ENCODE data around the gene CIB1.
A peak's percentile ranks its signal among the peaks of the same experiment; 100 is the strongest.
"Not testable (repeated sequence)": the region's sequence is repeated elsewhere in the genome, so short reads cannot be mapped to it uniquely, and the experiment has no call there.

CIB1 gene

GRCh38 chr15:90233387-90234095, at the start of gene CIB1:
TSS of gene CIB1 (minus strand) at chr15:90233941. CDS start at chr15:90233885, 56 bp downstream.
- DNase-seq (ENCODE audit: low spot score), result peak; percentile 97

- not testable (repeated sequence) for DNase-seq (ENCODE audit: low spot score)
These were observed 47.9 kb upstream of the CIB1 start for GRCh38 chr15:90281637-90282036.

GRCh38 chr15:90280743-90281142, 47.0 kb upstream of the CIB1 start:
- DNase-seq (ENCODE audit: low spot score), result not testable (repeated sequence)

DNA sequence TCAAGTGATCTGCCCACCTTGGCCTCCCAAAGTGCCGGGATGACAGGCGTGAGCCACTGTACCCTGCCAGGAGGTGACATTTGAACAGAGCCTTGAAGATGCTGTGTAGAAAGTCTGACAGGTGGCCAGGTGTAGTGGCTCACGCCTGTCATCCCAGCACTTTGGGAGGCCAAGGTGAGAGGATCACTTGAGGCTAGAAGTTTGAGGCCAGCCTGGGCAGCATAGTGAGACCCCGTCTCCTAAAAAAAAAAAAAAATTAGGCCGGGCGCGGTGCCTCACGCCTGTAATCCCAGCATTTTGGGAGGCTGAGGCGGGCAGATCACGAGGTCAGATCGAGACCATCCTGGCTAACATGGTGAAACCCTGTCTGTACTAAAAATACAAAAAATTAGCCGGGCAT, 44.7 kb upstream of the CIB1 start:
- not testable (repeated sequence) for DNase-seq (ENCODE audit: low spot score)

GRCh38 chr15:90271459-90272166, 37.9 kb upstream of the CIB1 start:
- no peak for DNase-seq (ENCODE audit: low spot score)

- DNase-seq (ENCODE audit: low spot score), result no peak
These were observed 36.9 kb upstream of the CIB1 start for GRCh38 chr15:90270502-90271150.

- DNase-seq (ENCODE audit: low spot score), result no peak
These were observed 34.7 kb upstream of the CIB1 start for GRCh38 chr15:90268415-90268814.

- DNase-seq (ENCODE audit: low spot score), result no peak
These were observed 32.7 kb upstream of the CIB1 start for GRCh38 chr15:90266485-90266884.

DNA sequence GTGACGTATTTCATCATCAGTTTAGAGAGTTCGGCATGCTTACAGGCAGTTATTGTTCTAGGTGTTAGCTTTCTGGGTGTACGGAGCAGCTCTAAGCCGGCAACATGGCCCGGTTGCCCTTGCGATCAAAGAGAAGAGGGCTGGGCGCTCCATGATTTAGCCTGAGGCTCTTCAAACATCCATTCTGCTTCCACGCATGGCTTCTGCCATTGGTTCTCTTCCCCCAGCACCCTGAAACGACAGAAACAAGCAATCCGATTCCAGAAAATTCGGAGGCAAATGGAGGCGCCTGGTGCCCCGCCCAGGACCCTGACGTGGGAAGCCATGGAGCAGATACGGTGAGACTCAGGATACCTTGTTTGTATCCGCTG, 32.3 kb upstream of the CIB1 start:
- peak; percentile 70 for DNase-seq (ENCODE audit: low spot score)

DNA sequence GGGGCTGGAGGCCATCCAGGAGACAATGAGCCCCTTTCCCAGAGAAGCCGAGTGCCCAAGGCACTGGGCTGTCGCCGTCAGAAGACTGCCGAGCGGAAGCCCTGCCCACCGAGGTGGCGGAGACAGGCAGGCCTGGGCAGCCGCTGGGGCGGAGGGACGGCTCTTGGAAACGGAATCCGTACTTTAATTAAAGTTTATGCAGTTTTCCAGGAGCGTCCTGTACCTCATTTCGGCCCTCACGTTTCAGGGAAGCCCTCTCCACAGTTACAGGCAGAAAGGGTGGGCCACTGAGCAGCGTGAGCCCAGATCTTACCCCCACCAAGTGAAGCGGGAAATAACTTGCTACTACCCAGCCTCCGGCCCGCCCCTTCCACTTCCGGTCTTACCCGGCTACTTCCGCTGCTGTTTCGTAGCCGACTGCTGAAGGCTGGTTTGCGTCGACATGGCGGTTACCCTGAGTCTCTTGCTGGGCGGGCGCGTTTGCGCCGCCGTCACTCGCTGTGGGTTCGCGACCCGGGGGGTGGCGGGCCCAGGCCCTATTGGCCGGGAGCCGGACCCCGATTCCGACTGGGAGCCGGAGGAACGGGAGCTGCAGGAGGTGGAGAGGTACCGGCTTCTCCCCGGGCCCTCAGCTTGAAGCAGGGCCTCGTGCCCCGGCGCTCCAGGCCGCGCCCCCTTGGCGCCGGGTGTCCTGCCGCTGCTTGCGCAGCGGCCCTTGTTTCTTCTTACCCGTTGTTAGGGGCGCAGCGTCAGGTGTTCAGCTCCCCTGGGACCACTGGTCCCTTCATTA, 31.7 kb upstream of the CIB1 start, which contains the start of gene NGRN:
Gene NGRN, plus strand, starts transcription at position 402 of the 790 bp plus-strand sequence. Its CDS starts 41 bp downstream, at position 443.
- DNase-seq (ENCODE audit: low spot score), result peak; percentile 87

- DNase-seq (ENCODE audit: low spot score), result no peak
These were observed 30.9 kb upstream of the CIB1 start for GRCh38 chr15:90264671-90265070.

DNA sequence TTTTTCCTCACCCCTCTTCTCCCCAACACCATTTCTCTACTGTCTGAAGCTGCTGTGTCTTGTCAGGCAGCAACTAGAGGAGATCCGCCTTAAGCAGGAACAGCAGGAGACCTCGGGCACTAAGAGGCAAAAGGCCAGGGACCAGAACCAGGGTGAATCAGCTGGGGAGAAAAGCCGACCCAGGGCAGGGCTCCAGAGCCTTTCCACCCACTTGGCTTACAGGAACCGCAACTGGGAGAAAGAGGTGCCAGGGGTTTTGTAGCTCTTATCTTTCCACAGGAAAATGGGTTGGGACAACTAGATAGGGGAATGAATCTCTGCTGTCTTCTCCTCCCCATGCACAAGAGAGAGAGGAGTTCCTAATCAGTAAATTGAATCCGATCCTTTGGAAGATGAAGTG, 28.7 kb upstream of the CIB1 start:
- no peak for DNase-seq (ENCODE audit: low spot score)

DNA sequence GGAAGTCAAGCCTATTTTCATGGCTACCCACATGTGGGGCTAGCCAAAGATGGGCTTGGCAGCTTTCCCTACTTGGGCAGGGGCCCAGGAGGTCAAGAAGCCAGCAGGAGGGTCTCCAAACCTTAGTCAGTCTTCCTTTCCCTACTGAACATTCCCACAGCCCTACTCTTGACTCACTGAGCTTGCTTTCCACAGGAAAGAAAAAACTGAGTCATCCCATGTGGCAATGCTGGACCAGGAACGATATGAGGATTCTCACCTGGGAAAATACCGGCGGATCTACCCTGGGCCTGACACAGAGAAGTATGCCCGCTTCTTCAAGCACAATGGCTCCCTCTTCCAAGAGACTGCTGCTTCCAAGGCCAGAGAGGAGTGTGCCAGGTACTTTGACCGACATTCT, 28.1 kb upstream of the CIB1 start:
- DNase-seq (ENCODE audit: low spot score), result no peak

DNA sequence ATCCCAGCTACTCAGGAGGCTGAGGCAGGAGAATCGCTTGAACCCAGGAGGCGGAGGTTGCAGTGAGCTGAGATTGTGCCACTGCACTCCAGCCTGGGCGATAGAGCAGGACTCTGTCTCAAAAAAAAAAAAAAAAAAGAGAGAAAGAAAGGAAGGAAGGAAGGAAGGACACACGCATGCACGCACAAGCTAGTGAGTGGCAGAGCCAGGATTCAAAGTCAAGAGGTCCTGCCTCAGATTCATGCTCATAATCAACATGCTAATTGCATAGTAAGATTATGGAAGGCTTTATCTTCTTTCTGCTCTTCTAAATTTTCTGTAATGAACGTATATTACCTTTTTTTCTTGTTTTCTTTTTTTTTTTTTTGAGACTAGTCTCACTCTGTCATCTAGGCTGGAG, 27.0 kb upstream of the CIB1 start:
- DNase-seq (ENCODE audit: low spot score), result not testable (repeated sequence)

GRCh38 chr15:90259524-90259923, 25.8 kb upstream of the CIB1 start:
- DNase-seq (ENCODE audit: low spot score), result no peak

GRCh38 chr15:90257776-90258175, 24.0 kb upstream of the CIB1 start:
- no peak for DNase-seq (ENCODE audit: low spot score)

DNA sequence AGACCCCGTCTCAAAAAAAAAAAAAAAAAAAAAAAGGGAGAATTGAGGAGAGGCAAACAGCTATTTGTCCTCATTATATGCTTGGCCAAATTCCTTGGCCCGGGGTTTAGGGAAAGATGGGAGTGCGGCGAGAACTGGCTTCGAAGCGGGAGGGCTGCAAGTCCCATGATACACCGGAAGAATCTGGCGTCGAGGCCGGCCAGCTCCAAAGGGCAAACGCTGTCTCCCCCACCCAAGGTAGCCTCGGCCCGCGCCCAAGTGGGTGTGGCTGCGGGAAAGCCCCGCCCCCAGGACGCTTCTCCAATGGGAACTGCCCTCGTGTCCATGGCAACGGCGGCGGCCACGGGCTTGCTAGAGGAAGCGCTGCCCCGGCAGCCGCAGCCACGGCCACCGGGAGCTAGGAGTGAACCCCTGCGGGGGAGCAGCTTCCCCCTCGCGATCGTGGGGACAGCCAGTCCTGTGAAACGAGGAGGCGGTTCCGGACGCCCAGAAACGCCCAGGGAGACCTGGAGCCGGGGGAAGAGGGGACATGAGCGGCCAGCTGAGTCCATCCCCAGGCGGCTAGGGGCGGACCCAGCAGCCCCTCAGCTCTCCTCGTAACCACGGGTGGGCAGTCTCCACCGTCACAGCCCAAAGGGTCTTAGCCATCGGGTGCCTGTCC, 15.6 kb upstream of the CIB1 start, which contains the start of gene TTLL13:
Gene TTLL13, plus strand, starts transcription at position 354 of the 661 bp plus-strand sequence. CDS start 1,075 bp downstream, outside the sequence.
- peak; percentile 91 for DNase-seq (ENCODE audit: low spot score)

DNA sequence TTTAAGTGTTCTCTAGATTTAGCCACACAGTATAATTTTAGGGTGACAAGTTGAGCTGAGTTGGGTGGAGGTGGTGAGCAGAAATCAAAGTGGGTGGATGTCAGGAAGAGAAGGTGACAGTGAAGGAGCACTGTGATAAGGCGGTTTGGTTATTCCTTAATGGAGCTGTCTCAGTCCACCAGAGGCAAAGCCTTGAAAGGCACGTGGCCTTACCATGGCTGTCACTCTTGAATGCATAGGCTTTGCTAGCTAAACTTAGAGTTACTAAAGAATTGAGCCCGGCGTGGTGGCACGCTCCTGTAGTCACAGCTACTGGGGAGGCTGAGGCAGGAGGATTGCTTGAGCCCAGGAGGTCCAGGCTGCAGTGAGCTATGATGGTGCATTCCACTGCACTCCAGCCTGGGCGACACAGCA, 15.1 kb upstream of the CIB1 start:
- no peak for DNase-seq (ENCODE audit: low spot score)

DNA sequence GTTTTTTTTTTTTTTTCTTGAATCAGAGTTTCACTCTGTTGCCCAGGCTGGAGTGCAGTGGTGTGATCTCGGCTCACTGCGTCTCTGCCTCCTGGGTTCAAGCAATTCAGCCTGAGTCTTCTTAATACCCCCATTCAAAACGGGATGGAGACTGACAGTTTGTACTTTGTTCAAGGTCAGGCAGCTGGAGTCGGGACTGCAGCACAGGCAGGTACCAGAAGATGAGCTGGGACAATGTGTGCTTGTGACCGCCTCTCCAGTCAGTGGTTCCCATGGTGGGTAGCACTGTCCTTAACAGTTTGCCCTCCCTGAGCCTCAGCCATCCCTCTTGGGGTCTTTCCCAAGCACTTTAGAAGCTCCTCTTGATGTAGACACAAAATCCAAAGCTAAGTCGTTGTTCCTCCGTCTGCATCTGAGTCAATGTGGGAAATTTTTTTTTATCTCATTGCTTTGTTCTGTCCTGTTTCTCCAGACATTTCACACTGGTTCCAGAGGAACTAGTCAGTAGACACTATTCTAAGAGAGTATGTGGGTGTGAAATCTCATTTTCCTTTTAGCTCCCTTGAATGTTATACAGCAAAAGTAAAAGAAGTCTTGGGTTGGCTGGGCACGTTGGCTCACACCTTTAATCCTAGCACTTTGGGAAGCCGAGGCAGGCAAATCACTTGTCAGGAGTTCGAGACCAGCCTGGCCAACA, 10.3 kb upstream of the CIB1 start:
- DNase-seq (ENCODE audit: low spot score), result no peak

DNA sequence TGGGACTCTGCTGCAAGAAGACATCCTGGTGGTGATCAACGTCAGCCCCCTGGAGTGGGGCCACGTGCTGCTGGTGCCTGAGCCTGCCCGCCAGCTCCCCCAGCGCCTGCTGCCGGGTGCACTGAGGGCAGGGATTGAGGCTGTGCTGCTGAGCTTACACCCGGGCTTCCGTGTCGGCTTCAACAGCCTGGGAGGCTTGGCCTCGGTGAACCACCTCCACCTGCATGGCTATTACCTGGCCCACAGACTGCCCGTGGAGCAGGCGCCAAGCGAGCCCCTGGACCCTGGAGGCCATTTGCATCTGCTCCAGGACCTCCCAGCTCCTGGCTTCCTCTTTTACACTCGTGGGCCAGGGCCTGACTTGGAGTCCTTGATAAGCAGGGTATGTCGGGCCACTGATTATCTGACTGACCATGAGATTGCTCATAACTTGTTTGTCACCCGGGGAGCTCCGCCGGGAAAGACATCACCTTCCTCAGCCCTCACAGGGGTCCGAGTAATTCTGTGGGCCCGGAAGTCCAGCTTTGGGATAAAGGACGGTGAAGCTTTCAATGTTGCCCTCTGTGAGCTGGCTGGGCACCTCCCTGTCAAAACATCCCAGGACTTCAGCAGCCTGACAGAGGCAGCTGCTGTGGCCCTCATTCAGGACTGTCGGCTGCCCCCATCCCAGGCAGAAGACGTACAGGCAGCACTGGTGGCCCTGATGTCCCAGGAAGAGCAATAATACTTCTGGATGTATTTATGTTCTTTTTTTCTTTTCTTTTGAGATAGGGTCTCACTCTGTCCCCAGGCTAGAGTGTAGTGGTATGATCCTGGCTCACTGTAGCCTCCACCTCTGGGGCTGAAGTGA, 7.8 kb upstream of the CIB1 start:
- no peak for DNase-seq (ENCODE audit: low spot score)

Data from hematopoietic multipotent progenitor cell treated with erythropoietin and hydrocortisone succinate and interleukin-3 and kit ligand, for 17 days (in vitro differentiated cells).